AG10803 (cell line): ENCODE results near the gene RECQL5.
A peak's percentile ranks its signal among the peaks of the same experiment; 100 is the strongest.

ENCODE experiments used
- DNase-seq: peaks from one replicate; pipeline ENCODE4 v3.0.0; 2010; ENCODE audit warnings: low read depth
- H3K4me3 ChIP-seq: 2 replicates; pipeline ENCODE4 v1.5.1; 2011; ENCODE audit warnings: mild to moderate bottlenecking, low read length, control low read depth
- CTCF ChIP-seq: conservative IDR thresholded peaks from 2 replicates; pipeline ENCODE4 v1.5.1; 2011; ENCODE audit warnings: mild to moderate bottlenecking, low read length, control low read depth, inconsistent platforms

Gene RECQL5

GRCh38 chr17:75676461-75676860 is 9.5 kb upstream of the RECQL5 start:
- DNase-seq: no peak
- TF ChIP-seq CTCF: no peak
- no peak overlapping the region for H3K4me3 ChIP-seq

- H3K4me3 ChIP-seq: no peak overlapping the region
- TF ChIP-seq CTCF: no peak
These were observed 6.5 kb upstream of the RECQL5 start for GRCh38 chr17:75673487-75673886.

GRCh38 chr17:75672011-75672410 is 5.1 kb upstream of the RECQL5 start:
- no peak for DNase-seq
- H3K4me3 ChIP-seq: no peak overlapping the region
- no peak for TF ChIP-seq CTCF

More at GRCh38 chr17:75673487-75673886, 6.5 kb upstream of the RECQL5 start:
- no peak for DNase-seq

- TF ChIP-seq CTCF: no peak
- no peak overlapping the region for H3K4me3 ChIP-seq
- DNase-seq: no peak
These were observed 3.9 kb upstream of the RECQL5 start for GRCh38 chr17:75670868-75671267.

- TF ChIP-seq CTCF: no peak
- peak overlapping the region; percentile 99 for H3K4me3 ChIP-seq
- no peak for DNase-seq
These were observed 1.5 kb upstream of the RECQL5 start for GRCh38 chr17:75668489-75668888.

GRCh38 chr17:75667825-75668224 is 871 bp upstream of the RECQL5 start:
- no peak for TF ChIP-seq CTCF
- no peak for DNase-seq
- H3K4me3 ChIP-seq: peak overlapping the region; percentile 99

GRCh38 chr17:75665981-75666380 is 973 bp downstream of the RECQL5 start:
- TF ChIP-seq CTCF: no peak
- no peak for DNase-seq
- H3K4me3 ChIP-seq: peak overlapping the region; percentile 99
